ENCODE data around the gene CSF2. TPM values are rescaled to one million over a fixed set of nuclear protein-coding genes. Genes with fewer than 3 reads are reported as not detected.
"Not testable (repeated sequence)": the region's sequence is repeated elsewhere in the genome, so short reads cannot be mapped to it uniquely, and the experiment has no call there.

CSF2 gene

GRCh38 chr5:132120717-132121116 is 47.1 kb downstream of the CSF2 start:
- not testable (repeated sequence) for H3K27ac ChIP-seq (ENCODE audit: low read length, poor library complexity, severe bottlenecking); DNase-seq; H3K27me3 ChIP-seq (ENCODE audit: control insufficient read depth in 1 of 2, insufficient read depth in 1 of 2, low read length in 2 of 2); H4K8ac ChIP-seq (ENCODE audit: low read length); H3K4ac ChIP-seq (ENCODE audit: low read depth in 1 of 2, low read length in 2 of 2); H2BK12ac ChIP-seq (ENCODE audit: low read length in 2 of 2); H3K9ac ChIP-seq (ENCODE audit: low read length); H3K36me3 ChIP-seq (ENCODE audit: control insufficient read depth in 1 of 2, insufficient read depth in 2 of 2, low read depth in 1 of 2, low read length in 2 of 2); H3K4me3 ChIP-seq (ENCODE audit: insufficient read depth in 1 of 2, low read depth in 1 of 2, low read length in 2 of 2); H3K14ac ChIP-seq (ENCODE audit: low read length in 2 of 2); H3K23ac ChIP-seq (ENCODE audit: low read length in 2 of 2); H2BK15ac ChIP-seq (ENCODE audit: low read depth, poor library complexity, severe bottlenecking); H3K79me1 ChIP-seq (replicated peaks; ENCODE audit: low read length, poor library complexity, severe bottlenecking); H2BK120ac ChIP-seq (ENCODE audit: low read depth, low read length); H3K4me1 ChIP-seq (ENCODE audit: control insufficient read depth, insufficient read depth, low read depth, low read length); H3K9me3 ChIP-seq (ENCODE audit: control insufficient read depth, low read length); H3K18ac ChIP-seq (ENCODE audit: low read depth in 1 of 2, low read length in 2 of 2); H2AK5ac ChIP-seq (ENCODE audit: low read length, severe bottlenecking); H2BK5ac ChIP-seq (ENCODE audit: low read depth, low read length, poor library complexity, severe bottlenecking); H2AFZ ChIP-seq (ENCODE audit: low read depth, low read length); H3K4me2 ChIP-seq (ENCODE audit: low read length, poor library complexity, severe bottlenecking); H4K91ac ChIP-seq (ENCODE audit: low read length)
- no CpG with 5 or more reads among the region's 3 CpGs for WGBS

- not testable (repeated sequence) for H3K9ac ChIP-seq (ENCODE audit: low read length); H2BK5ac ChIP-seq (ENCODE audit: low read depth, low read length, poor library complexity, severe bottlenecking); H3K23ac ChIP-seq (ENCODE audit: low read length in 2 of 2); H3K14ac ChIP-seq (ENCODE audit: low read length in 2 of 2); H3K4me1 ChIP-seq (ENCODE audit: control insufficient read depth, insufficient read depth, low read depth, low read length); H2BK120ac ChIP-seq (ENCODE audit: low read depth, low read length); DNase-seq; H3K4ac ChIP-seq (ENCODE audit: low read depth in 1 of 2, low read length in 2 of 2); H3K79me1 ChIP-seq (replicated peaks; ENCODE audit: low read length, poor library complexity, severe bottlenecking); H4K8ac ChIP-seq (ENCODE audit: low read length); H2BK12ac ChIP-seq (ENCODE audit: low read length in 2 of 2); H3K27me3 ChIP-seq (ENCODE audit: control insufficient read depth in 1 of 2, insufficient read depth in 1 of 2, low read length in 2 of 2); H2BK15ac ChIP-seq (ENCODE audit: low read depth, poor library complexity, severe bottlenecking); H2AFZ ChIP-seq (ENCODE audit: low read depth, low read length); H3K18ac ChIP-seq (ENCODE audit: low read depth in 1 of 2, low read length in 2 of 2); H3K4me3 ChIP-seq (ENCODE audit: insufficient read depth in 1 of 2, low read depth in 1 of 2, low read length in 2 of 2); H3K9me3 ChIP-seq (ENCODE audit: control insufficient read depth, low read length); H3K4me2 ChIP-seq (ENCODE audit: low read length, poor library complexity, severe bottlenecking); H3K36me3 ChIP-seq (ENCODE audit: control insufficient read depth in 1 of 2, insufficient read depth in 2 of 2, low read depth in 1 of 2, low read length in 2 of 2); H4K91ac ChIP-seq (ENCODE audit: low read length); H2AK5ac ChIP-seq (ENCODE audit: low read length, severe bottlenecking); H3K27ac ChIP-seq (ENCODE audit: low read length, poor library complexity, severe bottlenecking)
- 97% methylated on average over 2 of the region's 3 CpGs for WGBS
These were observed 49.4 kb downstream of the CSF2 start for GRCh38 chr5:132122971-132123370.

- H3K27ac ChIP-seq (ENCODE audit: low read length, poor library complexity, severe bottlenecking); H4K91ac ChIP-seq (ENCODE audit: low read length); H3K18ac ChIP-seq (ENCODE audit: low read depth in 1 of 2, low read length in 2 of 2); H4K8ac ChIP-seq (ENCODE audit: low read length); H3K14ac ChIP-seq (ENCODE audit: low read length in 2 of 2); H2BK120ac ChIP-seq (ENCODE audit: low read depth, low read length); H2AK5ac ChIP-seq (ENCODE audit: low read length, severe bottlenecking); H3K4me1 ChIP-seq (ENCODE audit: control insufficient read depth, insufficient read depth, low read depth, low read length); H2AFZ ChIP-seq (ENCODE audit: low read depth, low read length); DNase-seq; H3K9ac ChIP-seq (ENCODE audit: low read length); H2BK12ac ChIP-seq (ENCODE audit: low read length in 2 of 2); H3K4ac ChIP-seq (ENCODE audit: low read depth in 1 of 2, low read length in 2 of 2); H2BK5ac ChIP-seq (ENCODE audit: low read depth, low read length, poor library complexity, severe bottlenecking); H3K4me2 ChIP-seq (ENCODE audit: low read length, poor library complexity, severe bottlenecking); H3K36me3 ChIP-seq (ENCODE audit: control insufficient read depth in 1 of 2, insufficient read depth in 2 of 2, low read depth in 1 of 2, low read length in 2 of 2); H3K27me3 ChIP-seq (ENCODE audit: control insufficient read depth in 1 of 2, insufficient read depth in 1 of 2, low read length in 2 of 2); H3K23ac ChIP-seq (ENCODE audit: low read length in 2 of 2); H2BK15ac ChIP-seq (ENCODE audit: low read depth, poor library complexity, severe bottlenecking); H3K4me3 ChIP-seq (ENCODE audit: insufficient read depth in 1 of 2, low read depth in 1 of 2, low read length in 2 of 2); H3K79me1 ChIP-seq (replicated peaks; ENCODE audit: low read length, poor library complexity, severe bottlenecking): not testable (repeated sequence)
- peaks cover 14% of the 10 kb centered on the region for H3K9me3 ChIP-seq (ENCODE audit: control insufficient read depth, low read length)
- 65% methylated on average over 2 of the region's 4 CpGs for whole genome bisulfite sequencing
These were observed 50.0 kb downstream of the CSF2 start for GRCh38 chr5:132123578-132123977.

Small RNA genes within 50 kb of the gene (small RNA-seq; reads per million reads assigned to genes)
- not detected for gene RF00285 (ENCODE audit: low read depth)
